Right lobe of liver (tissue), 6 donors: ENCODE data around the gene FBXO7. TPM values are rescaled to one million over a fixed set of nuclear protein-coding genes. Genes with fewer than 3 reads are reported as not detected.
A peak's percentile ranks its signal among the peaks of the same experiment; 100 is the strongest.

Experiments used
- ATAC-seq, 4 donors: fragments of 200-7000 bp; cut with Tn5 transposase; one replicate each; pipeline ENCODE4 v1.9.1; 2020; ENCODE audit warnings: mild to moderate bottlenecking in 4 of 4, moderate library complexity in 4 of 4
- DNase-seq, 3 donors: peaks; one replicate each; pipeline ENCODE4 v3.0.0-alpha.2; 2020
- H3K27ac ChIP-seq, 3 donors: fragments of 200-600 bp; one replicate each; pipeline ENCODE4 v1.8.0; 2022
- H3K27me3 ChIP-seq, 2 donors: fragments of 200-600 bp; one replicate each; pipeline ENCODE4 v1.8.0; 2022
- H3K36me3 ChIP-seq, 4 donors: fragments of 200-600 bp; sonication (generic) in 1 of 4; one replicate each; pipeline versions ENCODE4 v1.5.1 to v1.8.0; 2017 to 2022; ENCODE audit warnings: control low read depth in 1 of 4
- H3K4me1 ChIP-seq, 4 donors: fragments of 200-600 bp; sonication (generic) in 1 of 4; one replicate each; pipeline versions ENCODE4 v1.5.1 to v1.8.0; 2017 to 2022; ENCODE audit warnings: control low read depth in 1 of 4
- H3K4me3 ChIP-seq, 3 donors: fragments of 200-600 bp; one replicate each; pipeline ENCODE4 v1.8.0; 2022
- H3K9me3 ChIP-seq, 4 donors: fragments of 200-600 bp; sonication (generic) in 1 of 4; one replicate each; pipeline versions ENCODE4 v1.5.1 to v1.8.0; 2017 to 2022; ENCODE audit warnings: control low read depth in 1 of 4
- POLR2A ChIP-seq: fragments of 450-650 bp; IDR thresholded peaks from one replicate; pipeline ENCODE4 v1.6.1; 2017; ENCODE audit warnings: antibody characterized with exemption, mild to moderate bottlenecking
- WGBS: methylation state at CpG from one replicate; pipeline ENCODE4 v1.1.6; 2018; ENCODE audit warnings: low coverage, low lambda C conversion rate; ENCODE audit not compliant: insufficient coverage; ENCODE audit errors: missing lambda C conversion rate; 5-methylcytosine and 5-hydroxymethylcytosine counted together
- intact Hi-C, 2 donors: fragments of 100-400 bp; cut with DNase I; formaldehyde crosslinking; loops; one replicate each; pipeline versions ENCODE4 v1.11.2 to v1.14.1; 2022
- total RNA-seq, 6 experiments: library from RNA; depleted of rRNA in 2 of 6; stranded (reverse); fragments of >200 nt in 2 of 6; fragmentation: NEBNext Ultra II Directional in 3 of 6; extraction: Animal tissue kit (Norgen Biotek cat#: 25700) in 3 of 6; gene quantifications; one replicate each; pipeline versions ENCODE4 v1.1.0 to v1.2.4, GENCODE V29; 2016 to 2023
- TF ChIP-seq, protein P1 (sequence below), 4 donors: fragments of 200-600 bp in 3 of 4; fragments of 450-650 bp in 1 of 4; IDR thresholded peaks; one replicate each; pipeline versions ENCODE4 v1.5.1 to v1.8.0; 2016 to 2022; ENCODE audit warnings: antibody characterized with exemption in 4 of 4, mild to moderate bottlenecking in 2 of 4
- donor health status: DM: no; HTN: yes; CAD: no.
- donor health status: DM: no; HTN: no; CAD: no.
- donor health status: DM: no; HTN: no; CAD: no.
- donor health status: DM: no; HTN: yes; CAD: no.
- donor health status: DM: no; HTN: yes; CAD: no.

The FBXO7 gene
- total RNA-seq, 6 experiments from 2014 or later: 37.7 to 100 (median 52.5) TPM

DNA sequence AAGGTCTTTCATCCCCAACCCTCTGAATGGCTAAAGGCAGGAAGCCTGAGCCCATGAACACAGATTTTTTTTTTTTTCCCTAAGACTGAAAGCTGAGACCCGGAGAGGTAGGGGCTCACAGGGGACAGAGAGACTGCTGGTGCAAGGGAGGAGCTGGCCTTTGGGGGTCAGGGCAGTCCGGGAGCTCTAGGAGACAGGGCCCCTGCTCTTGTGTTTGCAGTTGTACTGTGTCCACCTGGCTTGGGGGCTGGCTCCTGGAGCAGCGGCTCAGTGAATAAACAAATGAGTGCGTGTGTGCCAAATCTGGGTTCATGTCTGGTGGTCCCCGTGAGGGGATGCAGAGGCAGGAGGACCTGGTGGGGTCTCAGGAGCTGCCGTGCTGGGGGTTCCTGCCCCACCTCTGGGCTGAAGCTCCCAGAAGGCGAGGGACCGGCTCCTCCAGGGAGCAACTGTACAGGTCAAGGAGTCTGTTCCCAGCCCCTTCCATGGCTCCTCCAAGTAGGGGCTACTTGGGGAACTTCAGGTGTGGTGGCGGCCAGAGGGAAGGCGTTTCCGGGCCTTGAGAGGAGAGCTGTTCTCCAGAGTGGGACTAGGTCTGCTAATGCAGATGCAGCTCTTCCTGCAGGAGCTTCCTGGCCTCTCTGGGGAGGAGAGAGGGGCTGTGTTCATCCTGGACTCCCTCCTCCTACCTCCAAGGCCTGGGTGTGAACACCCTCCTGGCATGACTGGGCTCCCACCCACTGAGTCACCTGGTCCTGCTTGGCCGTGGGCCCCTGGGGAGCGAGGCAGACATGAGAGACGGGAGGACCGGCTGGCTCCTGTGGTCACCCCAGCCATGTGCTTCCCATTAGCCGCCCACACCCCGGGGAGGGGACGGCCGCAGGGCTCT lies 57.6 kb downstream of the FBXO7 start:
- Histone ChIP-seq H3K36me3 (no peaks in the 10 kb centered on the region), H3K27me3 (no peaks in the 10 kb centered on the region), H3K9me3 (no peaks in the 10 kb centered on the region), H3K27ac (peak overlapping the region in 2 of 3 donors; percentile 43 to 45), H3K4me3 (no peak overlapping the region), H3K4me1 (peaks cover 0 to 25% (median 9%) of the 10 kb centered on the region in 4 donors)
- TF ChIP-seq, protein P1, sequence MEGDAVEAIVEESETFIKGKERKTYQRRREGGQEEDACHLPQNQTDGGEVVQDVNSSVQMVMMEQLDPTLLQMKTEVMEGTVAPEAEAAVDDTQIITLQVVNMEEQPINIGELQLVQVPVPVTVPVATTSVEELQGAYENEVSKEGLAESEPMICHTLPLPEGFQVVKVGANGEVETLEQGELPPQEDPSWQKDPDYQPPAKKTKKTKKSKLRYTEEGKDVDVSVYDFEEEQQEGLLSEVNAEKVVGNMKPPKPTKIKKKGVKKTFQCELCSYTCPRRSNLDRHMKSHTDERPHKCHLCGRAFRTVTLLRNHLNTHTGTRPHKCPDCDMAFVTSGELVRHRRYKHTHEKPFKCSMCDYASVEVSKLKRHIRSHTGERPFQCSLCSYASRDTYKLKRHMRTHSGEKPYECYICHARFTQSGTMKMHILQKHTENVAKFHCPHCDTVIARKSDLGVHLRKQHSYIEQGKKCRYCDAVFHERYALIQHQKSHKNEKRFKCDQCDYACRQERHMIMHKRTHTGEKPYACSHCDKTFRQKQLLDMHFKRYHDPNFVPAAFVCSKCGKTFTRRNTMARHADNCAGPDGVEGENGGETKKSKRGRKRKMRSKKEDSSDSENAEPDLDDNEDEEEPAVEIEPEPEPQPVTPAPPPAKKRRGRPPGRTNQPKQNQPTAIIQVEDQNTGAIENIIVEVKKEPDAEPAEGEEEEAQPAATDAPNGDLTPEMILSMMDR (IDR thresholded peaks at IDR 0.05): no peak
- no peak for TF ChIP-seq POLR2A
- peak in 2 of 4 donors; percentile 9 for ATAC-seq
- intact Hi-C loops: loop anchor here (10.0 kb wide), 2 partner anchors 123 to 463 kb away; no protein-coding TSS in a partner anchor
- DNase-seq: peak; percentile 38 to 68 (median 49)
- WGBS: 38% methylated on average over 5 of the region's 19 CpGs

GRCh38 chr22:32532820-32533128 lies 58.2 kb downstream of the FBXO7 start:
- peaks cover 0 to 25% (median 9%) of the 10 kb centered on the region in 4 donors for H3K4me1 ChIP-seq
- 86% methylated on average over 9 of the region's 10 CpGs for WGBS
- TF ChIP-seq POLR2A: no peak
- TF ChIP-seq, protein P1 (IDR thresholded peaks at IDR 0.05): no peak
- no peaks in the 10 kb centered on the region for H3K9me3 ChIP-seq
- H3K4me3 ChIP-seq: no peak overlapping the region
- no peaks in the 10 kb centered on the region for H3K36me3 ChIP-seq
- DNase-seq: peak in 1 of 3 donors; percentile 52
- intact Hi-C loops: loop anchor here (10.0 kb wide), 2 partner anchors 122 to 462 kb away; no protein-coding TSS in a partner anchor
- no peak overlapping the region for H3K27ac ChIP-seq
- no peak for ATAC-seq
- no peaks in the 10 kb centered on the region for H3K27me3 ChIP-seq

DNA sequence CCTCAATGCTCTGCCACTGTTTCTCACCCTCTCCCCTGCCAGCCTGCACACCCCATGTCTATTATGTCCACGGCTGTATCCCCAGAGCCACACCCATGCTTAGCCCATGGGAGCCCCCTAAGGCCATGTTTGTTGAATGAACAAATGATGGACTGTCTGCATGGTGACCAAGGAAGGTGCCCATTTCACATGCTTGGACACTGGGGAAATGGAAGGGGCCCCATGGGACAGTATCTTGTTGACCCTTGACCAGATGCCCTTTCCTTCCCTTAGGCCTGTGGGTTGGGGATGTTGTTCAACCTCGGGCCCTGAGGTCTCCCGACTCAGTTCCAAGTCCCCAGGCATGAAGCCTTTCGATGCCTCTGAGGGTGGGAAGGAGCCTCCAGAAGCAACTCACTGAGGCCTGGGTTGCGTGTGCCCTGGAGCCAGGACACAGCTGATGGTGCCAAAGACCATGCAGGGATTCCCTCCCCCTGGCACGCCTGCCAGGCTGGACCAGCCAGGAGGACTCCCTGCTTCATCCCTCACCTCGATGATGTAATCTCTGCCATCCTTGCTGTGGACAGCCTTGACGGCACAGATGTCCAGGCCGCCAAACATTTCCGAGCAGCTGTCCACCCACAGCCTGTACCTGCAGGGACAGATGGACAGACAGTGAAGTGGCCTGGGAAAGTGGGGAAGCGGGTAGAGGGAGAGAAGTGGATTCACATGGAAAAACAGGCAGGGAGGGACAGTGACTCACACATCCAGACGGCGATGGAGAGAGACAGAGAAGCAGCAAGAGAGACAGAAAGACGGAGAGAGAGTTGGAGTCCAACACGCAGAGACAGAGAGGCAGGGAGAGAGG lies 58.9 kb downstream of the FBXO7 start:
- Histone ChIP-seq H3K27me3 (no peaks in the 10 kb centered on the region), H3K27ac (peak overlapping the region in 2 of 3 donors; percentile 21 to 62), H3K36me3 (no peaks in the 10 kb centered on the region), H3K9me3 (no peaks in the 10 kb centered on the region), H3K4me3 (no peak overlapping the region), H3K4me1 (peaks cover 0 to 25% (median 9%) of the 10 kb centered on the region in 4 donors)
- WGBS: 72% methylated on average over 6 of the region's 15 CpGs
- TF ChIP-seq, protein P1 (IDR thresholded peaks at IDR 0.05): no peak
- no peak for TF ChIP-seq POLR2A
- peak in 2 of 4 donors; percentile 25 to 36 for ATAC-seq
- intact Hi-C loops: loop anchor here (10.0 kb wide), 2 partner anchors 121 to 461 kb away; no protein-coding TSS in a partner anchor
- DNase-seq: peak in 2 of 3 donors; percentile 58 to 69
